ENCODE results near the gene ROR2.

The ROR2 gene

DNA sequence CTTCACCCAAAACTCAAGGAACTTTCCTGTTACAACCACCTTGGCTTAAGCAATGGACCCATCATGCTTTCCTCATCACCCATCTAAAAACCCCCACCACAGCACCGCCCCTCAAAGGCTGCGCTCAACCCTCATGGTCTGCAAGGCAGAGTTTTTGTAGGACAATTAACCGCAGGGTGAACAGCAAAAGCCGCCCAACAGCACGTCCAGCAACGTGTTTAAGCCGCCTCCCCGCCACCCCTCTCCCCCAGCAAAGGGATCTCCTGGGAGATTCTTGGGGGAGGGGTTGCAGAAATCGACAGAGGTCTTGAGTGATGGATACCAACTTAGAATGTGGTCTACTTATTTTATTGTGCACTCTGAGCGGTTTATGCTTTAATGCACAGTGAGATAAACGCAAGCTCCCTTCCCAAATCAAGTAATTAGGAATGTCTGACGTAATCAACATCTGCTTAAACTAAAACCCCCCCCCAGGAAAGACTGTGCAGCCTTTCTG is 1.9 kb downstream of the ROR2 start:
- no peak for DNase-seq

DNA sequence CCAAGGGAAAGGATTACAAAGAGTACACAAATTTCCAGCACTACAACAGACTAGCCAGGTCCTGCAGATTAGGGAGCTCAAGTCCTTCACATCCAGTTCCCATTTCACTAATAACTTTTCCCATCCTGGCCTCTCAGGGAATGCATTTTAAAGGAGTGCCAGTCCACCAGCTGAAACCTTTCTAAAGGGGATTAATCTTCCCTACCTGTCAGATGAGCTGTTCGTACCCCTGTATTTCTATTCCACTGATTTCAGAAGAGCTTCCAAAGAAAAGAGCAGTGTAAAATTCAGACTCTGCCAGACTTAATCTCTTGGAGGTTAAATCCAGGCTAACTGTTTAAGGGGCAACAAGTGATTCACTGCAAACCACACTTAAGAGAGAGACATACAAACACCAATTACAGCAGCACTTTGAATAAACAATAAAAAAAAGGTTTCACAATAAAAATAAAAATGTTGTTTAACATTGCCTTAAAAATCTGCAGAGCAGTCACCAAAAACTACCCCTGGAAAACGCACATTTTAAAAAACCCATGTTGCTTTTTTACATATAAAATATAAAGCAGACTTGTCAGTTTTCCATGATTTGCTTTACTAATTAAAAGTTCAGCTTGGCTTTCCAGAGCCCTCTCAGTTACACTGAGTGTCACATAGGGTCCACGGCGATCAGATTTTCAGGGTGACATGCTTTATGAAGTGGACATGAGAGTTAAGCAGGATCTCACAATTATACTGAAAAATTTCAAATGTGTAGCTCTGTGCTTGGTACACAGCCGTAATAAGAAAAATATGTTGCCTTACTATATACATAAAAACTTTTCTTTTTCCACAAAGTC is 3.2 kb downstream of the ROR2 start:
- no peak for DNase-seq

DNA sequence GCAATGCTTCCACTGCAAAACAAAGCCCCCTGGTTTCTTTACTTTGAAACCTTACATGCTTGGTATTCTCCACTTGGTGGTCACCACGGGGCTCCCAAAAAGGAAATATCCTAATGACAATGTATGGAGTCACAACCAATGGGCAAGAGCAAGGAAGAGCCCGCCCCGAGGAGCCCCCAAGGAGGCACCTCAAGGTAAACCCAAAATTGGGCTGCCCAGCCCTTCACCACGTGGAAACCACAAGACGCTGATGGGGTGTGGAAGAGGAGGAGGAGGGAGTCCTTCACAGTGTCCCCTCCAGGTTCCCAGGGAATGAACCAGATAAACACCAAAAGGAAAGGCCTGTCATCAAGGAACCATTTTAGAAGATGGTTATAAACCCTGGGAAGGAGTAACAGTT is 3.8 kb downstream of the ROR2 start:
- DNase-seq, result no peak

DNA sequence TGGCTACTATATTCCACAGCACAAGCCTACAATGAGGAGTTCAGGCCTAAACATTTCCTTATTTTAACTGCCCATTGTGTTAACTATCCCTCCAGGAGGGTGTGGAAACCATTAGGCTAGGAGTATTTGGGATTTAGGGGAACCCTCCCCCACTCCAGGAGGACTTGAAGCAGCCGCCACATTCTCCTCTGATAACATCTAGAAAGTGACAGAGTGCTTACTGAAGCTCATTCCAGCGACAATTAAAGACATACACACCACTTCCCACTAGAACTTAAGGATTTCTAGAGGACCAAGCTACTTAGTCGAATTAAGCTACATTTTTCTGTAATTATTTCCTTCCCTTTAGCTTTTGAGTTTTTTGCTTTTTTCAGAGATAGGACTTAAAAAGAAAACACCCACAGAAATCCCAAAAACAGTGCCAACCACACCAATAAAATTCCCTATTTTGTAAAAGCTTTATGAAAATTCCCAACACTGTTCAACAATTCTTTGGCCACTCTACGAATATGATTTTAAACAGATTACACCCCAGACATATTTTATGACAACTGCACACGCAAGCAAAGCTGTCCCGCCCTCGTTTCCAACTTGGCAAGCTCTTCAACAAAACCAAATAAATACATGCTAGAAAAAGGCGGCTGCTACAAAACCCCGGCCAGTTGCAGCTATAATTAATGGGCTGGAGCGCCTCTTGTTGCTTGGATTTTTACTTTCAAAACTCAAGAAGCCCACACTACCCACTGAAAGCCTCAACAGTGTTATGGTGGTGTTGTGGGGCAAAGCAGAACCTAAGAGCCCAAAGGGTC is 4.5 kb downstream of the ROR2 start:
- DNase-seq, result no peak

DNA sequence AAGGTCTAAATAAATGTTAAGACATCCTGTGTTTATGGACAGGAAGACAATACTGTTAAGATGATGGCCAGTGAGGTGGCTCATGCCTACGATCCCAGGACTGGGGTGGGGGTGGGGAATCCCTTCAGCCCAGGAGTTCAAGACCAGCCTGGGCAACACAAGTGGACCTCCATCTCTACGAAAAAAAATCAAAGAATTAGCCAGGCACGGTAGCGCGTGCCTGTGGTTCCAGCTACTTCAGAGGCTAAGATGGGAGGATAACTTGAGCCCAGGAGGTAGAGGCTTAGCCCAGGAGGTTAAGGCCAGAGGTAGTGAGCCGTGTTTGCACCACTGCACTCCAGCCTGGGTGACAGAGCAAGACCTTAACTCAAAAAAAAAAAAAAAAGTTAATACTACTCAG is 5.3 kb downstream of the ROR2 start:
- DNase-seq, result no peak

DNA sequence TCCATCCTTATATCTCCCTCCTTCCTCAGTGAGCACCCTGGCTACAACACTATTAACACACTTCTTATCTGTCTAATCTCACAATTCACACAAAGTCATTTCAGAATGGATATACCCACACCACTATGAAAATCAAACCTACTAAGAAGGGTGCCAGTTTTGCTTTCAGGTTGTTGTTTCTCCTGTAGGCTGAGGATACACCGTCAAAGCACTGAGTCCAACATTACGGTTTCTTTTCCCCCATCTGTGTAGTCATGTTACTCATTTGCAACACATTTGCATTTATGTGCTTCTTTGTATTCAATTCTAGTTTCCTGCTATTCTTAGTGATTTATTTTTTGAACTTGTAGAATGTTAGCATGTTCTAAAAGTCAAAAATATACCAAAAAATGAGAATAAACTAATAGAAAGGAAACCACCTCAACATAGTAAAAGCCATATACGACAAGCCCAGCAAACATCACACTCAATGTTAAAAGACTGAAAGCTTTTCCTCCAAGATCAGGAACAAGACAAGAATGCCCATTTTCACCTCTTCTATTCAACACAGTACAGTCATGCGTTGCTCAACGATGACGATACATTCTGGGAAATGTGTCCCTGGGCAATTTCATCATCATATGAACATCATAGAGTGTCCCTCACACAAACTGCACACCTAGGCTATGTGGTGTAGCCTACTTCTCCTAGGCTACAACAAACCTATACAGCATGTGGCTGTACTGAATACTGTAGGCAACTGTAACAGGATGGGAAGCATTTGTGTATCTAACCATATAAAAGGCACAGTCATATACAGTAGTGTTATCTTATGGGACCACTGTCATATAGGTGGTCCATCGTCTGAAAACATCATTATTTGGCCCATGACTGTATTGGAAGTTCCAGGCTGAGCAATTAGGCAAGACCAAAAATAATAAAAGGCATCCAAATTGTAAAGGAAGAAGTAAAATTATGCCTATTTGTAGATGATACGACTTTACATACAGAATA is 6.3 kb downstream of the ROR2 start:
- DNase-seq, result no peak

DNA sequence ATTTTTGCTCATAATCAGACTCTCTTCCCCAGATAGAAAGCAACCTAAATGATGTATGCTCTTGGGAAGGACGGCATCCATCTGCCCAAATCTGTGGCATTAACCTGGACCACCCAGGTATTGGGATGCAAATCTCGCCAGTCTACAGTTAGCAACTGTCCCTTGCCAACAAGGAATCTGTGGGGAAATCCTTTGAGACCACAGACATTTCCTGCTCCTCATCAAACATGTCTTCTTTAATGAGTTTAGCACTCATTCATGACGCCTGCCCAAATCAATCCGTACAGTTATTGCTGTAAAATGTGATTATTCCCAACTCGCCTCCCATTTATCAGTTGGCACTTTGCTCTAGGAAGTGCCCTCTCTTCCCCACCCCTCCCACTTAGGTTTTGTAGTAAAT is 7.8 kb downstream of the ROR2 start:
- no peak for DNase-seq

DNA sequence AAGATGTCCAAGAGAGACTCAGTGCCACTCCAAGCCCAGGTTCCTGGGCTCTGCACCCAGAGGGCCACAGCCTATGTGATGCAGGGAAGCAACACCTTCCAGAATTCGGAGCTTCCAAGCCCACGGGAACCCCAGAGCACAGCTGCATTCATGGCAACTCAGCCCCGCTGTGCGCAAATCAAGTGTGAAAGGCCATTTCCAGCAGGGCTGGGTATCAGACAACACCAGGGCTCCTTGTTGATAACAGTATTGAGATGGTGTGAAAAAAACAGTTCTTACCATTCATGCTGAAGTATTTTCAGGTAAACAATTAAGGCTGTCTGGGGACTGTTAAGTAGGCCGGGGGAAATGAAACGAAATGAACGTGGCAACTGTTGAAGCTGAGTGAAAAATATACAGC is 10.1 kb downstream of the ROR2 start:
- no peak for DNase-seq

DNA sequence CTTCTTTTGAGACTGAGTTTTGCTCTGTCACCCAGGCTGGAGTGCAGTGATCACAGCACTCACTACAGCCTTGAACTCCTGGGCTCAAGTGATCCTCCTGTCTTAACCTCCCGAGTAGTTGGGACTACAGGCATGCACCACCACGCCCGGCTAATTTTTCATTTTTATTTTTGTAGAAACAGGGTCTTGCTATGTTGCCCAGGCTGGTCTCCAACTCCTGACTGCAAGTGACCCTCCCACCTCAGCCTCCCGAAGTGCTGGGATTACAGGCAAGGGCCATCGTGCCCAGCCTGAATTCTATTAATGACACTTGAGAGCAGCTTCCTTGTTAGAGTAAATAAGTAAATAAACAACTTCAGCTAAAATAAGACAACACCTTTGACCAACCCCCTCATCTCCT is 12.3 kb downstream of the ROR2 start:
- no peak for DNase-seq

DNA sequence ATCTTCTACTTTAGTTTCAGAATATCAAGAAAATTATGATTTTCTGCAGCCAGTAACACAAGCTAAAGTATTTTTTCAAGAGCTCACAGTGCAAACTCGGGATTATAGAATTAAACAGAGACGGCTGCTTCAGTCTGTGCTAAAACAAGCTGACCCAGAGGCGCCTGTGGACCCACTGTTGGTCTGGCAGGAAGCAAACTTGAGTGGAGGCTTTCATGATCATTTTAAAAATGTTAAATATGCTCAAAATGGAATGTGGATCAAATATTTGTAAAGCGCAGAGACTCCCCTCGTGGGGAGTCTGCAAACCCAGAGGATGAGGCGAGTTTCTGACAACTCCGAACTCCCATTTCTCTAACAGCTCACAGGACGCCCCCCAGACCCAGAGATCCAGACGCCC is 13.0 kb downstream of the ROR2 start:
- no peak for DNase-seq

DNA sequence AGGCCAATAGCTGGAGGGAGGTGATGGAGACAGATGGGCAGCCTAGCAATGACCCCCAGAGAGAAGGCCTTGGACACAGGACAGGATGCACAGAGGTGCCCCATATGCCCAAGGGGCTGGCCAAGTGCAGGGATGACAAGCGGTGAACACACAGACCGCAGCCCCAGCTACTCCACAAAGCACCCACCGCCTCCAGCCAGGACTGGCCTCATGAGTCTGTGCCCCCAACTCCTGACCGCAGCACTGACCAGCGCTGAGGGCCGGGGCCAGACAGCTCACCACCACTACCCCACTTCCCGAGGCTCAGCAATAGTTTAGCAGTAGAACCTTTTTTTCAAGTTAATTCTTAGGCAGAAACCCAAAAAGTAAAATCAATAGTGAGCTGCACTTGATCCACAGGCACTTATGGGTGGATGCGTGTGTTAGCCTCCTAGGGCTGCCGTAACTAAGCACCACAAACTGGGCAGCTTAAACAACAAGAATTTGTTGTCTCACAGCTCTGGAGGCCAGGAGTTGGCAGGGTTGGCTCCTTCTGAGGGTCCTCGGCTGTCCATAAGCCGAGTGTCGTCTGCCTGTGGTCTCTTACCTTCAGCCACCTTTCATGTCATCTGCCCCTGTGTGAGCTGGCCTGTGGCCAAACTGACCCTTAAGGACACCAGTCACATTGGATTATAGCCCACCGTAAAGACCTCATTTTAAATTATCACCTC is 14.1 kb downstream of the ROR2 start:
- no peak for DNase-seq

DNA sequence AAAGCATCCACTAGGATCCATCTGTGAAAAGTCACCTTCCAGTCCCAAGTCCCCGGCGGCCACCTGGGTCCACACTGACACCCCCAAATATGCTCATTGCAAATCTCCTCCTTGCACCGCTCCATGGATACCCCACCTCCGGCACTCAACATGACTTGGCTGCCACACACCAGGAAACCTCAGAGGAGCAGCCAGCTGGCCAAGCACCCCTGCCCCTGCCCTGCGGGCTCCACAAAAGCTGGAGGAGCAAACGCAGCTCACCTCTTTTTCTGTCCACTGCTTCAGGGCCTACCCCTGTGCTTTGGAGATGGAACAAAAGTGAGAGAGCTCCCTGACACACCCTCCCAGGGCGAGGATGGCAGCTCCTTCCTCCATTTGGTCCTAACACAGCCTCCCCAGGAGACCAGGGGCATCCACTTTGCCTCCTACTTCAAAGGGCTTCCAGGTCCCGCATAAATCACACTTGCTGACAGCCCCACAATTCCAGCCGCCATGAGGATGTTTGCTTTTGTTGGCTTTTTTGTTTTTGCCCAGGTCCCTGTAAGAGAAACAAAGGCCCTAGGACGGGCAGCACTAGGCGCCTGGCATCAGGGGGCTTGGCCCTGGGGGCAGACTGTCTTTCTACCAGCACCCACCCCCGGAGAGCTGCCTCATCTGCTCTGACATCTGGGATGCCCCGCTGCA is 14.8 kb downstream of the ROR2 start:
- DNase-seq, result no peak

DNA sequence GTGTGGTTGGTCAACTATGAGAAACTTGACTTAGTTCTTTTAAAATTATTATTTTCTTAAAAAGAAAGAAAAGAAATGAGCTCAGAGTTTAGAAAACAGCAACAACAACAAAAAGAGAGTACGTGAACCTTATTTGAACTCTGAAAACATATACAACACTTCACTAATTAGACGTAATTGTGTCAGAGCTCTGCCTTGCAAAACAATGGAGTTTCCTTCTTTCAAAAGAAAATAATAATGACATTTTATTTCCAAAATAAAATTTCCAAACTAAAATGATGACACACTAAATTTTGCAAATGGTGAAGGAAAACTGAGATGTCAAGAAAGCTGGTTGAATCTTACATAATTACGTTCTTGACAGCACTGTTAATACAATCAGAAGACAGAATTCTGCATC is 15.4 kb downstream of the ROR2 start:
- DNase-seq, result no peak

DNA sequence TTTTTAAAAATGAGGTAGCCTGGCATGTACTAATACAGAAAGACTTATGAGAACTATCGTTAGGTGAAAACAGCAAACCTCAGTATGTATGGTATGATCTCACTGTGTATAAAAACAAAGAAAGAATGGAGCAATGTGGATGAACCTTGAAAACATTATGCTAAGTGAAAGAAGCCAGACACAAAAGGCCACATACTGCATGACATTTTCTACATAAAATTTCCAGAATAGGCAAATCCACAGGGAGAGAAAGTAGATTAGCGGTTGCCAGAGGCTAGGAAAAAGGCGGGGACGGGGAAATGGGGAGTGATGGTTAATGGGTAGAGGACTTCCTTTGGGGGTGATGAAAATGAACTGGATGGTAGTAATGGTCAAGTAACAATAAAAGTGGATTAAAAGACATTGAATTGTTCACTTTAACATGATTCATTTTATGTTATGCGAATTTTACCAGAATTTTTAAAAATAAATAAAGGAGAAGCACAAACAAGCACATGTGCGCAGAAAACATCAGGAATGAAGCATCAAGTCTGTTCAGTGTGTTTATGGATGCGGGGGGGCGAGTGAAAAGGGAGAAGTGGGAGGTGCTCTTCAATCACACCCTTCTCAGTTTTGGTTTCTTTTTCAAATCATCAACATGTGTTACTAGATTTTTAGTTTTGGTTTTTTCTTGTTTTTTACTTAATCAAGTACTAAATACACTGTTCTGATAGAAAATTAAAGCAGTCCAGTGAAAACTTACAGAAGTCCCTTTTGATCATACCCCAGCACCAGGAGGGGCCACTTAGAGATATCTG is 16.3 kb downstream of the ROR2 start:
- no peak for DNase-seq

DNA sequence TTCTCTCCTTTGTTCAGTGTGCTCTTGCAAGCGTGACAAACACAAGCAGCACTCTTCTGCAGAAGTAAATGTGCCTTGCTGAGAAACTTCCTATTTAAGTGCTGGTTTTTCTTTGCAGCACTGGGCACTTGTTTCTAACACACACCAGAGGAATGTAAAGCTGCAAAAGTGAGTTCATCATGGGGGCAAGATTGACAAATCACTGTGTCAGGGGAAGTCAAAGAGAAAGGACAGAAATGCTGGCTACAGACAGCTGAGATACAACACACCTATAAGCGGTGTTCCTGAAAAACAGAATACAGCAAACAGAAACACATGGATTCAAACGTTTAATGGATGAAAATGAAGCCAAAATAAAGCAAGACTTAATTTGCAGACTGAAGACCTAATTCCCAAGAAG is 19.6 kb downstream of the ROR2 start:
- DNase-seq, result no peak

DNA sequence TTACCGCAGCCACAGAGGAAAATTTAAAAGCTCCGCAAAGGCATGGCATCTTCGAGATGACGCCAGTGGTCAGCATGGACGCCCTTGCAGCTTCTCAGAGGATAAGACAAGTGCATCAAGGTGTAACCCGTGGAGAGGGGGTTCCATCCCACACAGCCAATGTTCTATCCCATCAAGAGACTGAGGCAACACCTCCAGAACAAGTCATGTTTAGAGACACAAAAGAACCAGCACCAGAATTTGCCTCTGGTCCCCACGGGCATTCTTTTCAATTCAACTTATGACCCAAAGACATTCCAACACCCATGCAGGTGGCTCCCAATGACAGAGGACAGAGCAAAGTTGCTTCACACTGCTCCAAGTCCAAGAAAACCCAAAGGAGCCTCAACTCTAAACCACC is 20.7 kb downstream of the ROR2 start:
- DNase-seq, result no peak

DNA sequence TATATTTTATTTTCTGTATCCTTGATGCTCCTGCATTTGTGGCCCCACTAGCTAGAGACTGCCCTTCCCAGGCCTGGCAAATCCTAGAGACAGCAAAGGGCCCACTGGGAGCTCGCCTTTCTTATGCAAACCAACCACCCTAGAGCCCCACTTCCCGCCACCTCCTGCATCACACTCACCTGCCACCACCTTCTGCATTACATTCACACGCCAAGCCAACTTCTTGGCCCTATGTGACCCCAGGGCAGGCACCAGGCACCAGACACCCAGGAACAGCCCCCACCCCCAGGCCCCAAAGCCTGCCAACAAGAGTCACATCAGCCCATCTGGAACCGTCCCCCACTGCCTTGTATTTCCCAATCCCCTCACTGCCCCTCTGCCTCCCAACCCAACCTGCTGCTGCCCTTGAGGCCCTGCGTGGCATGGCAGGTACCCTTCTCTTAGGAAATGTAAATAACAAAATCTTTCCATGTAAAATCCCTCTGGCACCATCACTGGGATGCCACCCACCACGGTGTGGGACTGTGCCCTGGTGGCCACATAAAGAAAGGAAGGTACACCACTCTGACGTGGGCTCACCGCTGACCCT is 22.0 kb downstream of the ROR2 start:
- DNase-seq, result no peak

DNA sequence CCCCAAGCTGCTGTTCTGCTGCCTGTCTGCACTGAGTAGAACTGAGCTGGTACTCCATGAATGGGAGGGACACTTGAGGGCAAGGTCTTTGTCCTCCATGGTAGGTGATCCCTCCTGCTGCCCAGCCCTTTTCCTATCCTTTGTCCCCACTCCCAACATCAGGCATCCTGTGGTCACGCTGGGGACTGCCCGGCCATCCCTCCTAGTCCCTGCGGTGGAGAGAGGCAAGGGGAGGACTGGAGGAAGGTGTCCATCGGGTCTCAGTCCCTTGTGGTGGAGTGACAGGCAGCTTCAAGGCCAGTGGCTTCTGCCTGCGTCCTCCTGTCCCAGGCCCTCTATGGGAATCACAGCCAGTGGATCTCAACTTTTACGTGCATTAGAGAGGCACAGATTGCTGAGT is 25.9 kb downstream of the ROR2 start:
- no peak for DNase-seq

DNA sequence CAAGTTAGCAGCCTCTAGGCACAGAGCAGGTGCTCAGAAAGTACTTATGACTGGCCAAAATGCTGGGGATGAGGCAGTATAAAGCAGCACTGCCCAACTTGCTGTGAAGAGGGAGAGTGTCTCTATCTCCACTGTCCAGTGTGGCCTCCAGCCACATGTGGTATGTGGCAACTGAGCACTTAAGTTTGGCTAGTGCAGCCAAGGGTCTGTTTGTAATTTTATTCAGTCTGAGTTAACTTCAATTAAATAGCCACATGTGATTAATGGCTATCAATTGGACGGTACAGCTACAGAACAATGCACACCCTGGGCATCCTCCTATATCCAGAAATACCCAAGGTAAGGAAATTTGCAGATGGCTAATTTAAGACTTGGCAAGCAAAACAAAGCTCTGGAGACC is 26.9 kb downstream of the ROR2 start:
- DNase-seq, result no peak

DNA sequence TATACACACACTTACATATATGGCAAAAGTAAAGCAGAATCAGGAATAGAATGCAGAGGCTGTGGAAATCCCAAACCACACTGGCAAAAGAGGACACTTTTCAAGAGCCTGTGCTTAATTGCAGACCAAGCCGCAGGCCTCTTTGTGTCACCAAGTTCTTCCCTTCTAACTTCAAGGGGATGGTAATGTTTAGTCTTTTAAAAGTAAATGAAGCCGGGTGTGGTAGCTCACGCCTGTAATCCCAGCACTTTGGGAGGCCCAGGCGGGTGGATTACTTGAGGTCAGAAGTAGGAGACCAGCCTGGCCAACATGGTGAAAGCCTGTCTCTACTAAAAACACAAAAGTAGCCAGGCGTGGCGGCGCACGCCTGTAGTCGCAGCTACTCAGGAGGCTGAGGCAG is 28.7 kb downstream of the ROR2 start:
- no peak for DNase-seq

Data from stimulated activated CD4-positive, alpha-beta T cell treated with anti-CD3 and anti-CD28 coated beads, Interleukin-2, amount 100 ng/mL, for 24 hours (primary cell).